NCI-H187 (cell line): ENCODE measurements around the gene HECW1.
"Not testable (repeated sequence)": the region's sequence is repeated elsewhere in the genome, so short reads cannot be mapped to it uniquely, and the experiment has no call there.

ENCODE experiments used
- DNase-seq, 2 experiments: peaks; one replicate each; lab custom pipeline; 2025; lab: John Stamatoyannopoulos, UW

Gene HECW1

DNA sequence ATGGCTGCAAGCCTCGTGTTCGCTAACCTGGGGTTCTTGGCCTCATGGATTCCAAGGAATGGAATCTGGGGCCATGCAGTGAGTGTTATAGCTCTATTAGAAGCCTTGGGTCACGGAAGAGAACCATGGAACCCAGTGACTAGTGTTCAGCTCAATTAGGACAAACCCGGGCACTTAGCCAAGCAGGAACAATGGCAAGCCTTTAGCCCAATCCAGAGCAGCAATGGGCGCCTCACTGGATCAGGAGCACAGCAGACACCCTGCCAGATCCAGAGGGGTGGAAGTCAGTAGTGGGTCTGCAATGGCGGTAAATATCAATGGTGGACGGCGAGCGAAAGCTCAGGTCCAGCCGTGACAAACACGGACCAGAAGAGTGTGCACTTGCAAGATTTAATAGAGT lies 98.1 kb downstream of the HECW1 start:
- DNase-seq = not testable (repeated sequence)

DNA sequence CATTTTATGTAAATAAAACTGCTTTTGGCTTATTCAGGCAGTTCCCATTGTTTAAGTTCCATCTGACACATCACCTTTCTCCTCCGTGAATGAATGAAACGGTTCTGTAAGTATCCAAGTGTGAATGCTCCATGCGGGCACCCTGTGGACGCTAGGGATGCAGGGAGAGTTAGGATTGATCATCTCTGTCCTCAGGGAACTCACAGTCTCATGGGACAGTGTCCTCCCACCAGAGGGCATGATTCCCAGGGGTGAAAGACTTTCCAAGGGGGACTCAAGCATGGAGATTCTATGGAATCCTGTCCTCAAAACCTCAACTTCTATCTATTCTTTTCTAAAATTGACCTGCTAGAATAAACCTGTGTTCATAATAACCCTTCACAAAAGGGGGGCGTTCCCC lies 98.8 kb downstream of the HECW1 start:
- no peak for DNase-seq

DNA sequence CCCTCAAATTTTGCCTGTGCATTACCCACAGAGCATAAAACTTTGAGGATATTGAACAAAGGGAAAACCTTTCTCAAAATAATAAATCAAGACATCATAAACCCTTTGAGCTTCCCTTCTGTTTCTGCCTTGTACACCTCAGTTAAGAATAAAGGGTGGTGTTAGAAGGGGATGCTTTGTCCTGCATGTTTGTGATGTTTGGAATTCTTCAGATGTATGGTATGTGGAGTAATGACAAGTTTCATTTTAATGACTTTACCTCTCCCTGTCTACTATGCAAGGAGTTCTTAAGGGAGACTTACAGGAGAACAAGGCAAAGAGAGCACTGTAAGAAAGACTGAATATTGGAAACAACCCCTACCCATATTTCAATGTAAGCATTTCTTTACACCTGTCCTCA lies 99.2 kb downstream of the HECW1 start:
- DNase-seq = no peak

DNA sequence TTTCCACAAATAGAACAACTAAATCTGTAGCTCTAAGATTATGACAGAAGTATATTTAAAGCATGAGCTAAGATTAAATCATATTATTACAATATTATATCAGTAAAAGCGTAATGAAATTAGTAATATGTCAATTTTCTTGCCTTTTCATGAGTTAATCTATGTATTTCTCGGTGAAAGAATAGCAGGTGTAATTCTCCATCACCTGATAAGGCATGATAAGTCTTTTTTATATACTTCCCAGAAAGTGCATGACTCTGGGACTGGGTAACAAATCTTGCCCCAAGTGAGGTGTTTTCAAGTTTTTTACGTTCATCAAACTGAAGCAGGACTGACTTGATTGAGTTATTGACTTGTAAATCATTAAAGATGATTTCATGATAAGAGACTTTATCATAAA lies 100.5 kb downstream of the HECW1 start:
- DNase-seq = no peak

DNA sequence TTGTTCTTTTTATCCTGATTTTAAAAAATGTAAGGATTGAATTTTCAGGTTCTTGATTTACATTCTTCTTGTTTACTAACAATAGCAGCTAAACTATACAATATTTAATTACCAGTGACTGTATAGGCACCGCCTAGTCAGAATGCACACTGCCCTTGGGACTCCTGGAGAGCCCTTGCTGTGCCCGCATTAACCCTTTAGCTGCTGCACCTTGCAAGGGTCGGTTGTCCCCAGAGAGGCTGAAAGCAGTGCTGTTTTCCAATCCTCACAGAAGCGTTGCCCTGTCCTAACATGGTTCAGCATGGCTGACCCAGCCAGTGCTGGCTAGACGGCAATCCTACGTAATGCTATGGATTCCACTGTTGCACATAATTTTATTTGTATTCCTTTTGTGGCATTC lies 102.6 kb downstream of the HECW1 start:
- no peak for DNase-seq

DNA sequence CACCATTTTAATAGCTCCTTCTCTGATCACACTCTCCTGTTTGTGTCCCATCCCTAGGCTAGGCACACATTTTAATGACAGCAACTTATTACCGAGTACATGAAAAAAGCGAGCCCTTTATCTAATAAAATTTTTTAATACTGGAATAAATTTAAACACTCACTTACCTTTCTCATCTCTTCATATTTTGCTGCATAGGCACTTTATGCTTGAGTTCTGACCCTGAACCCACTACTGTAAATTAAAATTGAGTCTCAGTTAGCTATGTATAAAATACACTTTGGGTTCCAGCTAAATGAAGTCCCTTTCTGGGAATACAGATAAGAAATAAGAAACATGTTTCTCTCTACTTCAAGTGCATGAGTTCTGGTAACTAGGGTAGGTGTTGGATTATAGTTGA lies 104.6 kb downstream of the HECW1 start:
- no peak for DNase-seq

DNA sequence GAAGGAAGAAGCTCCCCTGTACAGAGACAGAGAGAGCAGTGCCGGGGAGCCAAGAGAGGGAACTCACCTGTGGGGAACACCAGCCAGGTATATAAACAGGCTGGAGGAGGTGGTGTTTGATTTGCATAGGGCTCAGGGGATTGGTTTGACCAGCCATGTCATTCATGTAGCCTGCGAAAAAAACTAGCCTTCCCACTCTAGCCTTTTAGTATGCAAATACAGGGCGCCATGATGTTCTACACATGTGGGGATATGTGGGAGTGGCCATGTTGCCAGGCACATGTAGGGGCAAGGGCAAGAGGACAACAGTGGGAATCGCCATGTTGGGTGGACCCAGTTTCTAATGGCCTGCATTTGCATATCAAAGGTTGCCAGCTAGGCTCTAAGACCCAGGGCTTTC lies 106.5 kb downstream of the HECW1 start:
- not testable (repeated sequence) for DNase-seq

DNA sequence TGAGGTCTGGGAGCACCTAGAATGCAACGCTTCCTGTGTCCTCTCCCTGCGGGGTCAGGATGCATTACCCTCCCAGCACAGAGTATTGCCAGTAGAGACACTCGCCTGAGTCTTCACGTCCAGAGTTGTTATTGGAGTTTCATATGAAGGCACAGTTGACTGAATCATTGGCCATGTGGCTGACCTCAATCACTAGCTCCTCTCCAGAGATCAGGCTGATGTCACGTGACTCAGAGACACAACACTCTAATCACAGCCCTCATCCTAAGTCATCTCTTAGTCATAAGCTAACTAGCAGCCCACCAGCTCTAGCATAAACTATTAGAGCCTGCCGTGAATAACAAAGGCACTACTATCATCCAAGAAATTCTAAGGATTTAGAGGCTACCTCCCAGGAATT lies 107.8 kb downstream of the HECW1 start:
- no peak for DNase-seq

DNA sequence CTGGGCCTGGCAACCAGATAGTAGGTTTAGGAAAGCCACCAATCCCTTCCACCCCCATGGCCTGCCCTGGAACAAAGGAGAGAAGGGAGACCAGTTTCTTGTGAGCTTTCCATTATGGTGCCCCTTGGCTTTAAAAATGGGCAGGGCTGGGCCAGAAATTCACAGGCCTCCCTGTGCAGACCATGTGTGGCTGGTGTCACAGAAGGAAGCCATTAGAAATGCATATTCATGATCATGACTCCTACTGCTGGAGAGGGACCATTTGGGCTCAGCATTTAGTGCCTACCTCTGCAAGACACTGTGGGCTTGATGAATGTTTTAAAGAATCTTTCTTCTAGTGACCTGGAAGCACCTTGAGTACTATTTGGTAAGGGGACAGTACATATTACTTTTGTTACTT lies 108.3 kb downstream of the HECW1 start:
- DNase-seq = no peak

DNA sequence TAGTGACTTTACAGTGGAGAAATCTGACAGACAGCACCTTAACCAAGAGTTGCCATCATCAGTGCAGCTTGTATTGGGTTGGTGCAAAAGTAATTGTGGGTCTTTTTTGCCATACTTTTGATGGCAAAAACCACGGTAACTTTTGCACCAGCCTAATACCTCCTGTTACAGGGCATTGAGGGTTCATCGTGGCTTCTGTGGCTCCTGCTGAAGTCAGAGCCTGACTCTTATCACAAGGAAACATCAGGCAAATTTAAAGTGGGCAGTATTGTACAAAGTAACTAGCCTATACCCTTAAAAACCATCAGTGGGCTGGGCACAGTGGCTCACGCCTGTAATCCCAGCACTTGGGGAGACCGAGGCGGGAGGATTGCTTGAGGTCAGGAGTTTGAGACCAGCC lies 117.4 kb downstream of the HECW1 start:
- no peak for DNase-seq

DNA sequence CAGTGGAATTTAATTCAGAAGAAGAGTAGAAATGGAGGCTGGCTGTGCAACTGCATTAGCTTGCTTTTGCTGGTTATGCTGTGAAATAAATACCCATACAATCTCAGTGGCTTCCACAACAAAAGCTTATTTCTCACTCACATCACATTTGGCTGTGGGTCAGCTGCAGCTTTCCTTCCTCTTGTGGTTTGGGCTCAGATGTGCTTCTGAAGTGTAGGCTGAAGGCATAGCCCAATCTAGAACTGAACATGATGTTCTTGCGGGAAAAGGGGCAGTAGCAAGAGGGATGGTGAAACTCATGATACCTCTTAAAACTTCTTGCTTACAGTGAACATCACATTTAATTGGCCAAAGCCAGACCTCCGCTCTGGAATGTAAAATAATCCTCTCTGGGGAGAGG lies 119.9 kb downstream of the HECW1 start:
- DNase-seq = no peak

DNA sequence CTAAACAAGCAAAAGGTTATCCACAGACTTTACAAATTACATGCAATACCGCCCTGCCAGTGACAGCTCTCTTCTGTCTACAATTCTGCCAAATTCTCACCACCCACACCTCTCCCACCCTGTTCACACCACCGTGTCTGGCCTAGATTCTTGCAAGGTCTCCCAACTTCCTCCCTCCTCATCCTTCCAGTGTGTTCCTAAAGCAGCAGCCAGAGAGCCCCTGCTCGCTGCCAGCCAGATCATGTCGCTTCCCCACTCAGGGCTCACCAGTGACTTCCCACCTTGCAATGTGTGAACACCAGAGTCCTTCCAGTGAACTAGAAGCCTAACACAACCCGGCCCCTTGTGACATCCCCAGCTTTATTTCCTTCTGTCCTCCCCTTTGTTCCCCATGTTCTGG lies 121.6 kb downstream of the HECW1 start:
- no peak for DNase-seq

DNA sequence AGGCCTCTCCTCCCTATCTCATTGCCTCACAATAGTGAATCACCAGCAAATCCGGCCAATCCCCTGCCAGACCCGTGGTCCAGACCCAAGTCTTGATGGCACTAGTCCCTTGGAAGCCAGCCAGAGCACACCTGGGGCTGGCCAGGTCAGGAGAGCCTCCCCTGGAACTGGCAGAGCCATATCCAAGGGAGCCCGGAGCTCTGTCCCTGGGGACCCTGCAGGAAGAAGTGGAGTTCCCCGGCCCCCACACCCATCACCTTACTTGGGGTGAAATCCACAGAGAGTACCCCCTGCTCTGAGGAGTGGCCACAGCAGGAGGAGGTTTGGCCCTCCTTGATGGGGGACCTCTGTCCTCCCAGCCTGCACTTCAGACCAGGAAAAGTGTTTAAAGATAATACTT lies 122.5 kb downstream of the HECW1 start:
- no peak for DNase-seq

DNA sequence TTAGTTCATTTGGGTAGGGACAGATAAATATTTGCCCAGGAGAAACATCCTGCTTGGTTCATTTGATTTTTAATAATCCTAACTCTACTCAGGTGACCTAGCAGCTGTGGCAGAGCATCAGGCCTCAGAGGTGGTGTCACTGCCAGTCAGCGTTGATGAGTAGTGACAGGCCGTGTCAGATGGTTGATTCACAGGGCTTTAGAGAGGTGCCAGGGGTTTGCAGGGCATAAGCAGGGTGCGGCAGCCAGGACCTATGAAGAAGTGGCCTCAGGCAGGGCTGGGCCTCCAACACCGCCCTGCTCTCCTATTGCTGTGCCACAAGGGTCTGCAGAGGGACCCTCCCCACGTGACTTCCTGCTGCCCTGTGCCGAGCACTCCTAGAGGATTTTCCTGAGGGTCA lies 128.1 kb downstream of the HECW1 start:
- no peak for DNase-seq

DNA sequence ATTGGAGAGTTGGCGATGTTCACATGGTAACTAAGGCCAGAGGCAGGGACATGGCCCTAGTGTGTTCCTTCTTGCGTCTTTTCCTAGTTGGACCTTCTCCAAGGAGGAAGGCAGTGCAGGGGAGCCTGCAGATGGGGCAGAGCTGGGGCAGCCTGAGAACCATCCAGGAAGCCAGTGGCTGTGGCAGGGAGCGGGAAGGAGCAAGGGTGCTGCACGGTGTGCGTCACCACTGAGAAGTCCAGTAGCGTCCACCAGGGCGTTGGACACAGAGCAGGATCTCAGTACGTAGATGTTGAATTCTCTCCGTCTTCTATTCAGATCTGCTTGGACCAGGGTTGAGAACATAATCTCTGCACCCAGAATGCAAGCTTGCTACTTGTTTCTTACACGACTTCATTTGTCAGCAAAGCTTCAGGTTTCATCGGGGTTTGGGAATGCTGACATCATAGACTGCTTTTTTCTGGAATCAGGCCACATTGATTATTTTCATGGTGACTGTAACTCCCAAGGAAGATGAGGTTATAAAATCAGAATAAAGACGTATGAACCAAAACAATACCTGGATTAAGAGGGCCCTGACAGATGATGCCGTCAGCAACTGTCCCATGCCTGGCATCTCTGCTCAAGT lies 130.3 kb downstream of the HECW1 start:
- DNase-seq = no peak

DNA sequence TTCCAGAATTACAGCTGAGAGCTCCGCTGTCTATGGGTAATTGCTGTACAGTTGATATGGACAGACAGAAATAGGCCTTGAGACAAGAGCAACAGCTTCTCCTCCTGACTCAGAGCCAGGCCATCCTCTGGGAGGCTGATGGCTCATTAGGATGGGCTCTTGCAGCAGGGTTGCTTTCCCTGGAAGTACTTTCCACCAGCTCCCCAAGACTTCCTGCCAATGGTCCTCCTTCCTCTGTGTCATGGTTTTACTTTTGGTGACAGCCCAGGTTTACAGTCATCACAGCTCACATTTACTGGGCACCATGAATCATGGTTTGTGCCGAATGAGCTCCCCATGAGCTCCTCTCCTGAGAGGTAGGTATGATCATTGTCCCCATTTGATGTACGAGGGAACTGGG lies 131.8 kb downstream of the HECW1 start:
- no peak for DNase-seq

DNA sequence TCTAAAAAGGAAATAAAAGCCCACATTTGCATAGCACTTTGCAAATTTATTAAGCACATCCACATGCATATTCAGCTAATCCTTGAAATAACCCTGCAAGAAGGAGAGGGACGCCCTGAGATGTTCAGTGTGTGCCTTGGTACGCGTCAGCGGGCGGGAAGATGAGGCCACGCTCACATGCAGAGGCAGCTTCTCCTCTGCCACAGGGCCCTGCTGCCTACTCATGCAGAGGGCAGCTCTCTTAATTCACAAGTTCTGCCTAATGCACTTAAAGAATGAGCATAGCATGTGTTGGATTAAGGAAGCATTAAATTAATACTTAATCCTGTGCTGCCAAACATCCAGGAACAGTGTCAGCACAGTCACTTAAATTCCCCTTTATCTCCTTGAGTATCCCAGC lies 132.3 kb downstream of the HECW1 start:
- no peak for DNase-seq

DNA sequence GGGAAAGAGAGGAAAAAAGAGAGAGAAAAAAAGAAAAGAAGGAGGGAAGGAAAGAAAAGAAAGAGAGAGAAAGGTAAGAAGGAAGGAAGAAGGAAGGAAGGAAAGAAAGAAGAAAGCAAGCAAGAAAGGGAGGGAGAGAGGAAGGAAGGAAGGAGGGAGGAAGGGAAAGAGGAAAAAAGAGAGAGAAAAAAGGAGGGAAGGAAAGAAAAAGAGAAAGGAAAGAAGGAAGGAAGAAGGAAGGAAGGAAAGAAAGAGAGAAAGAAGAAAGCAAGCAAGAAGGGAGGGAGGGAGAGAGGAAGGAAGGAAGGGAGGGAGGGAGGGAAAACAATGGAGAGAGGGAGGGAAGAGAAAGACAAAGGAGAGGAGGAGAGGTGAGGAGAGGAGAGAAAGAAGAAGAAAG lies 135.3 kb downstream of the HECW1 start:
- DNase-seq = no peak

DNA sequence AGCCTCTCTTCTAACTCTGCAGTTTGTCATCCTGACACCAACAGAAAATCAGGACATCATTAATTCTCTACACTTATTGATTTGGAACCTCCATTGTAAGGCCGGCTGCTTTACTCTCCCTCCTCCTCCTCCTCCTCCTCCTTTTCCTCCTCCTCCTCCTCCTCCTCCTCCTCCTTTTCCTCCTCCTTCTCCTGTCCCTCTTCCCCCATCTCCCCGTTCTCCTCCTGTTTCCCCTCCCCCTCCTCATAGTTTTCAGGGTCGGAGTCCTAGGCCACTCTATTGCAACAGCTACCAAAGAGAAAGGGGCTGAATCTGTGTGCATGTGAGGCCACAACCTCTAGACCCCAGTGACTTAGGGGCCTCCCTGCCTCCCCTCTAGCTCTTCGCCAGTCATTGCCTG lies 136.1 kb downstream of the HECW1 start:
- no peak for DNase-seq

DNA sequence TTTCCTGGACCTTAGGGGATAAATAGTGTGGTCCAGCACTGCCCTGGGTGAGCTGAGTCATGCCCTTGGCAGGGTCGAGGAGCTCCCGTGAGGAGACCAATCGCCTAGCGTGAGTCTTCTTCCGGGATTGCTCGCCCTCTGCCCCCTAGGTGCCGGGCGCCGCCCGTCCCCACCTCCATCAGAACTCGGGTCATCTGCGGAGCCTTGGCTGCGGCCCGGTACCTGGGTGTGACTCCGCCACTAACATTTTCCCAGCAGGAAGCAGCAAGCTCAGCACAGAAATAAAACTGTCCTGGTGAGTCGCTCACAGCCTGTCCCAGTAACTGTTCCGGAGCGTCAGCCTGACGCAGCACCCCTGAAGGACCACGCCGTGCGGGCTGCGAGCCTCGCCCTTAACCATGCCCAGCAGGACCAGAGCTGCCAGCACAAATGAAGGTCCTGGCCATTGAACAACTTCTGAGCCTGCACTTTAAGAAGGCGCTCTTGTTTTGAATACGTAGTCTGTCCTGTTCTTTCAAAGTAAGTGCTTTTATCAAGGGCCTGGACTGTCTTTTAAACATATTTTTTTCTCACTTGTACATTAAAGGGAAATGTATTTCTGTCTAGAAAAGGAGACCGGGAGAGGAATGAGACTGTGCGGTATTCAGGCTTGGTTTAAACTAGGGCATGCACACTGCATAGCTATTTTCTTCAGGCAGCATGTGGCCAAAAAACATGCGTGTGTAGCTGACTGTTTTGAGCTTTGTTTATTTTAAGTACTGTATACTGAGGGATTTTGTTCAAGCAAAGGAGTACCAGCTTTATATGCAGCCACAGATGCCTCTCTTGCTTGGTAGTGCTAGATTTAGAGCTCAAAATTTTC lies 136.7 kb downstream of the HECW1 start:
- DNase-seq = no peak

DNA sequence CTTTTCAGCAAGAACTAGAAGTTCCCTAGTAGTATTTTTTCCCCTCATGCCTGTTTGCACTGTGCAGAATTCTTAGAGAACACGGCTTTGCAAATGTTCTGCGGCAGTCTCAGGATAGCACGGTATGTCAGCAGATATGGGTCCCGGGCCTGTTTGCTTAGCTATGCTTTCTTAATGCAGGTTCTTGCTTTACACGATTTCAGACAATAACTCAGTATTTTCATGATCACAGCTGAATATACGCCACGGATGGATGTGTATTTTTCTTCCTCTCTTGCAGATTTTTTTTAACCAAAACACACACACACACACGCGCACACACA lies 137.3 kb downstream of the HECW1 start:
- DNase-seq = no peak

DNA sequence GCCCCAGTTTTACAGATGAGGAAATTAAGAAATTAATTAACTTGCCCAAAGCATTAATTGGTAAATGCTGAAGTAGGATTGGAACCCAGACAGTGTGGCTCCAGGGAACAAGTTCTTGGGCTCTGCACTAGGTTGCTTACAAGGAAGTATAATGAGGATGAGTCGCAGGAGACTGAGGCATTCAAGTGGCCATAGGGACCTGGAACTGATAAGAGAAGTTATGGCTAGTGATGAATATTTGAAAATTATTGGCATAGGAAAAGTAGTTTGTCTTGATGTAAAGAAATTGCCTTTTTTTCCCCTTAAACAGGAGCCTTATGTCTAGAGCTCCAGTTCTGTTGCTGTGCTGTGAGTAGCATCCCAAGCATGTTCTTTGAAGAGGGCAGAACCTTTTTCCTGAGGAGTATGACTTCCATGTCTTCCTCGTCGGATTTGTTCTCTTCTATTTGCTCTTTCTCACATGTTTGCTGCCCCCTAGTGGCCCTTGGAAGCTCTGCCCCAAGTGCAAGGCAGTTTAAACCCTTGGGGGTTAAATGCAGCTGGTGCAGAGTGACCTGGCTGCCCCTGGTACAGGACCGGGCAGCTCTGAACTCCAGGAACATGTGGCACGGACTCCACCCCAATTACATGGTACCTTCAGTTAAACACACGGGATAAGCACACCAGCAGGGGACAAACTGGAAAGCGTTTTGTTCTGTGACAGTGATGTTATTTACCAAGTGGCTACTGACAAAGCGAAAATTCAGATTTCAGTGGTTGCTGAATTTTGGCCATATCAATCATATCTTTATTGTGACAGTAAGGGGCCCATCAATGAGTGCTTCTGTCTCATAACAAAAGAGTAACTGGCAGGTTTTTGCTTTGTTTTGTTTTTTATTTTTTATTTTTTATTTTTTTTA lies 148.8 kb downstream of the HECW1 start:
- DNase-seq = peak in 1 of 2 experiments; percentile 56

DNA sequence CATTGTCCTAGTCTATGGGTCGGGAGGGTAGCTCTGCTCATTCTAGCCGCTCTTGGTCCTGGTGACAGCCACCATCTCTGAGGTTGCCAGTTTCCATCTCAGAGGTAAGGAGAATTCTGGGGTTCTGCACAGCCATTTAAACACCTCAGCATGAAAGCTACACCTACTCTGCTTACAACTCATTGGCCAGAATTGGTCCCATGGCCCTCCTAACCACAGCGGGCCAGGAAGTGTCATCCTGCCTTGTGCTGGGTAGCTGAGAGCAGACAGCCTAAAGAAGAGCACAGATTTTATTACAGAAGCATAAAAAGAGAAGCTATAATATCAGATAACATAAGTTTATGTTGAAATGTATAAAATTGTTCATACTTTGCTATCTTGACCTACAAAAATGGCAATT lies 152.7 kb downstream of the HECW1 start:
- DNase-seq = no peak
